ENCODE data around the gene RAB3IL1. TPM values are rescaled to one million over a fixed set of nuclear protein-coding genes. Genes with fewer than 3 reads are reported as not detected.

RAB3IL1 gene
- total and polyA plus RNA-seq, 9 of the 15 experiments (the other 6 are each of a cell fraction or from before 2014, with no cell fraction given): 0.15 to 42.6 (median 15.5) TPM

- TF ChIP-seq ZNF639 (CRISPR knock-in tag; conservative IDR thresholded peaks at IDR 0.05 in 1 of 2, IDR thresholded peaks at IDR 0.05 in 1 of 2) (no peak), SMAD4 (CRISPR knock-in tag; conservative IDR thresholded peaks at IDR 0.05) (no peak), CHCHD3 (CRISPR knock-in tag; IDR thresholded peaks at IDR 0.05) (peak; percentile 21; the same call in 1 of the 2 replicates), MYNN (IDR thresholded peaks at IDR 0.05) (peak; percentile 8; the same call in 1 of the 2 replicates), MYNN (CRISPR knock-in tag; IDR thresholded peaks at IDR 0.05) (no peak), SFPQ (IDR thresholded peaks at IDR 0.05; ENCODE audit: low read depth, low read length) (no peak), HDAC6 (IDR thresholded peaks at IDR 0.05; ENCODE audit: low read depth, low read length) (0 out of 2 replicates have a peak, but pooled peaks have one; percentile 18), THRAP3 (IDR thresholded peaks at IDR 0.05; ENCODE audit: borderline replicate concordance) (no peak)
- TF ChIP-seq, protein P1, sequence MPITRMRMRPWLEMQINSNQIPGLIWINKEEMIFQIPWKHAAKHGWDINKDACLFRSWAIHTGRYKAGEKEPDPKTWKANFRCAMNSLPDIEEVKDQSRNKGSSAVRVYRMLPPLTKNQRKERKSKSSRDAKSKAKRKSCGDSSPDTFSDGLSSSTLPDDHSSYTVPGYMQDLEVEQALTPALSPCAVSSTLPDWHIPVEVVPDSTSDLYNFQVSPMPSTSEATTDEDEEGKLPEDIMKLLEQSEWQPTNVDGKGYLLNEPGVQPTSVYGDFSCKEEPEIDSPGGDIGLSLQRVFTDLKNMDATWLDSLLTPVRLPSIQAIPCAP (CRISPR knock-in tag; IDR thresholded peaks at IDR 0.05; ENCODE audit: borderline replicate concordance): 0 out of 2 replicates have a peak, but pooled peaks have one; percentile 4
- TF ChIP-seq, protein P2, sequence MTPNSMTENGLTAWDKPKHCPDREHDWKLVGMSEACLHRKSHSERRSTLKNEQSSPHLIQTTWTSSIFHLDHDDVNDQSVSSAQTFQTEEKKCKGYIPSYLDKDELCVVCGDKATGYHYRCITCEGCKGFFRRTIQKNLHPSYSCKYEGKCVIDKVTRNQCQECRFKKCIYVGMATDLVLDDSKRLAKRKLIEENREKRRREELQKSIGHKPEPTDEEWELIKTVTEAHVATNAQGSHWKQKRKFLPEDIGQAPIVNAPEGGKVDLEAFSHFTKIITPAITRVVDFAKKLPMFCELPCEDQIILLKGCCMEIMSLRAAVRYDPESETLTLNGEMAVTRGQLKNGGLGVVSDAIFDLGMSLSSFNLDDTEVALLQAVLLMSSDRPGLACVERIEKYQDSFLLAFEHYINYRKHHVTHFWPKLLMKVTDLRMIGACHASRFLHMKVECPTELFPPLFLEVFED (CRISPR knock-in tag; conservative IDR thresholded peaks at IDR 0.05): 0 out of 2 replicates have a peak, but pooled peaks have one; percentile 49
Observed at GRCh38 chr11:61963016-61963281, 45.6 kb upstream of the RAB3IL1 start (continued).

All from K562 (cell line).